HG03354 (cell line): Measurements from ENCODE around the gene PAF1.
A peak's percentile ranks its signal among the peaks of the same experiment; 100 is the strongest.

ENCODE experiments used
- ATAC-seq: cut with Tn5 transposase; IDR thresholded peaks from one replicate; pipeline ENCODE4 v1.9.1; 2021; ENCODE audit warnings: mild to moderate bottlenecking; ENCODE audit not compliant: unreplicated experiment, poor library complexity, severe bottlenecking

PAF1 gene

GRCh38 chr19:39419003-39419402 is 28.1 kb upstream of the PAF1 start:
- no peak for ATAC-seq

GRCh38 chr19:39417463-39418181 is 26.7 kb upstream of the PAF1 start:
- no peak for ATAC-seq

GRCh38 chr19:39416152-39417120 is 25.5 kb upstream of the PAF1 start:
- no peak for ATAC-seq

- no peak for ATAC-seq
Observed at GRCh38 chr19:39415111-39416046, 24.5 kb upstream of the PAF1 start.

GRCh38 chr19:39413911-39414608 is 23.2 kb upstream of the PAF1 start:
- no peak for ATAC-seq

- no peak for ATAC-seq
Observed at GRCh38 chr19:39413272-39413910, 22.5 kb upstream of the PAF1 start.

- ATAC-seq = no peak
Observed at GRCh38 chr19:39412867-39413271, 22.0 kb upstream of the PAF1 start.

- ATAC-seq = peak; percentile 65
Observed at GRCh38 chr19:39412100-39412866, 21.4 kb upstream of the PAF1 start, which contains the start of gene PLEKHG2. PLEKHG2 (plus strand) TSS chr19:39412669; CDS start chr19:39414087, 1,418 bp downstream.

GRCh38 chr19:39411832-39412099 is 20.9 kb upstream of the PAF1 start:
- ATAC-seq = peak; percentile 32

- ATAC-seq = no peak
Observed at GRCh38 chr19:39411081-39411831, 20.4 kb upstream of the PAF1 start.

GRCh38 chr19:39410831-39411080 is 19.9 kb upstream of the PAF1 start:
- no peak for ATAC-seq

- no peak for ATAC-seq
Observed at GRCh38 chr19:39410017-39410830, 19.3 kb upstream of the PAF1 start.

GRCh38 chr19:39409208-39410016 is 18.5 kb upstream of the PAF1 start:
- ATAC-seq = no peak

GRCh38 chr19:39408392-39409207 is 17.7 kb upstream of the PAF1 start:
- no peak for ATAC-seq

GRCh38 chr19:39407660-39408391 is 16.9 kb upstream of the PAF1 start:
- ATAC-seq = no peak
